Epithelial cell of proximal tubule (primary cell): ENCODE data around the gene PIR. TPM values are rescaled to one million over a fixed set of nuclear protein-coding genes. Genes with fewer than 3 reads are reported as not detected.

Source experiments
- DNase-seq: peaks from one replicate; pipeline ENCODE4 v3.0.0-alpha.2; 2011; ENCODE audit warnings: low read depth
- H3K4me3 ChIP-seq: 2 replicates; pipeline ENCODE4 v1.5.1; 2011; ENCODE audit warnings: low read depth, mild to moderate bottlenecking, low read length
- CTCF ChIP-seq: conservative IDR thresholded peaks from 2 replicates; pipeline ENCODE4 v1.5.1; 2012; ENCODE audit warnings: low read depth, mild to moderate bottlenecking, low read length
- total RNA-seq: library from RNA; depleted of rRNA; stranded (reverse); fragments of >200 nt; gene quantifications from 2 replicates; pipeline ENCODE4 v1.2.3, GENCODE V29; 2015

PIR gene
- total RNA-seq, 1 donor from 2014 or later = 12.7 TPM

GRCh38 chrX:15344106-15344505 lies 149.0 kb downstream of the PIR start:
- no peak for DNase-seq
- no peak overlapping the region for H3K4me3 ChIP-seq
- no peak for TF ChIP-seq CTCF

GRCh38 chrX:15343075-15343476 lies 150.1 kb downstream of the PIR start:
- TF ChIP-seq CTCF = no peak
- DNase-seq = no peak
- H3K4me3 ChIP-seq = no peak overlapping the region

DNA sequence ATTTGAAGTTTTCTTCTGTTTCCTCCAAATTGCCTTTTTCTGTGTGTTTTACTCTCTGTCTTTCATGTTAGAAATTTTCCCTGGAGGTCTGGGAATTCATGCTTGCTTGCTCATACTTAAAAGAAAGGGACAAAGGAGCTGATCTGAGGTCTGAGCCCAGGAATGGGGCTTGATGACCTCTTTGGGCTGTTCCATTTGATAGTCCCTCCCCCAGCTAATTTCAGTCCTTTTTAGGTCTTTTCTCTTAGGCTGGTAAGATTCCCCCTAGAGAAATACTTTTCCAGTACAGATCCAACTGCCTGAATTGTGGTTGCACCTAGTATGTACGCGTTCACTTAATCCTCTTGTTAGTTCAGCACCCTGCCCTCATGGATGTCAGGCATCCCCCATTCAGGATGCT lies 152.3 kb downstream of the PIR start:
- no peak for TF ChIP-seq CTCF

GRCh38 chrX:15336023-15336413 lies 157.1 kb downstream of the PIR start:
- TF ChIP-seq CTCF = no peak
- DNase-seq = peak; percentile 43
- H3K4me3 ChIP-seq = peak overlapping the region; percentile 59

More for the DNA sequence above, 152.3 kb downstream of the PIR start:
- no peak overlapping the region for H3K4me3 ChIP-seq
- DNase-seq = no peak

GRCh38 chrX:15335135-15336022 lies 157.8 kb downstream of the PIR start, which contains the start of gene PIGA:
Gene PIGA, minus strand, starts transcription at chrX:15335523. Its CDS starts 3,593 bp downstream, at chrX:15331930.
- TF ChIP-seq CTCF = no peak

More at GRCh38 chrX:15335135-15336022, 157.8 kb downstream of the PIR start, which contains the start of gene PIGA:
- peak within 1 kb of the TSS; percentile 83 for H3K4me3 ChIP-seq
- peak; percentile 56 for DNase-seq

Other genes starting within 250 kb of the PIR start
- 6.3 and 9.6 TPM in 2 replicates for gene ASB9, start 223.2 kb downstream of the PIR start, total RNA-seq
- gene ASB11, start 177.7 kb downstream of the PIR start, total RNA-seq = not detected in 2 replicates
- 8.8 and 9.5 TPM in 2 replicates for gene PIGA, start 157.8 kb downstream of the PIR start, total RNA-seq
- not detected in 2 replicates for gene VEGFD, start 108.9 kb downstream of the PIR start, total RNA-seq
- gene BMX, start 7.5 kb upstream of the PIR start, total RNA-seq = not detected in 2 replicates
- gene ACE2, start 107.6 kb upstream of the PIR start, total RNA-seq = 0.06 TPM in 1 of 2 replicates, not detected in the other
- gene CLTRN, start 171.5 kb upstream of the PIR start, total RNA-seq = 1.7 and 3.3 TPM in 2 replicates
- gene CA5B, start 244.9 kb upstream of the PIR start, total RNA-seq = 0.94 and 2.4 TPM in 2 replicates